ENCODE results near the gene CCL7. TPM values are rescaled to one million over a fixed set of nuclear protein-coding genes. Genes with fewer than 3 reads are reported as not detected.

CCL7 gene
- total RNA-seq, 1 donor from 2014 or later, result not detected

DNA sequence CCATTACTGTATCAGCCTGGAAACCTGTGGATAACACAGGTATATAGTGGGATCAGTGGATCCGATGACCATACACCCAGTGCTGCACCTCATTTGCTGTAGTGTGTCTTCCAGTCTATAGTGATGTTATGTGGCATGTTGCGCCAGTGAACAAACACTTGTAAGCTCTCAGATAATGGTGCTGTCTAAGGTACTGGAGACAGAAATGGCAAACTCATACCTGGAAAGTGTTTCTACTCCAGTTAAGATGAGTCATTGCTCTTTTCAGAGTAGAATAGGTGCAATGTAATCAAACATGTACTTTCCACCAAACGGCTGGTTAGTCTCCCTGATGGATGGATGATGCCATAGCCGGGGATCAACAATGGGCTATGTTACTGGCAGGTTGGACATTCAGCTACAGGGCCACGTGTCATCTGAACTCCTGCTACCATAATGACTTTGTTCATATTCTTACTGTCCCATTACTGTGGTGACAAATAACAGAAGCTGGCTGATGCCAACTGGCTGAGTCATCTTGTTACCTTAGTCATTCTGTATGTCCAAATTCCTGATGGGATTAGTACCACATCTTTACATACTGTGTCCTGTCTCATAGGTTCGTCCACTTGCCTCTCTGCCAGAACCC, 21.8 kb downstream of the CCL7 start:
- DNase-seq (ENCODE audit: low spot score), result no peak
- Mint-ChIP-seq H3K9me3 (ENCODE audit: unreplicated experiment) (no peaks in the 10 kb centered on the region), H3K4me3 (ENCODE audit: unreplicated experiment) (no peak overlapping the region), H3K4me1 (ENCODE audit: unreplicated experiment) (no peaks in the 10 kb centered on the region), H3K27me3 (ENCODE audit: unreplicated experiment) (peaks cover 3% of the 10 kb centered on the region), H3K27ac (ENCODE audit: unreplicated experiment) (no peak overlapping the region), H3K36me3 (ENCODE audit: low read depth, unreplicated experiment) (no peaks in the 10 kb centered on the region)
- TF ChIP-seq, protein P1, sequence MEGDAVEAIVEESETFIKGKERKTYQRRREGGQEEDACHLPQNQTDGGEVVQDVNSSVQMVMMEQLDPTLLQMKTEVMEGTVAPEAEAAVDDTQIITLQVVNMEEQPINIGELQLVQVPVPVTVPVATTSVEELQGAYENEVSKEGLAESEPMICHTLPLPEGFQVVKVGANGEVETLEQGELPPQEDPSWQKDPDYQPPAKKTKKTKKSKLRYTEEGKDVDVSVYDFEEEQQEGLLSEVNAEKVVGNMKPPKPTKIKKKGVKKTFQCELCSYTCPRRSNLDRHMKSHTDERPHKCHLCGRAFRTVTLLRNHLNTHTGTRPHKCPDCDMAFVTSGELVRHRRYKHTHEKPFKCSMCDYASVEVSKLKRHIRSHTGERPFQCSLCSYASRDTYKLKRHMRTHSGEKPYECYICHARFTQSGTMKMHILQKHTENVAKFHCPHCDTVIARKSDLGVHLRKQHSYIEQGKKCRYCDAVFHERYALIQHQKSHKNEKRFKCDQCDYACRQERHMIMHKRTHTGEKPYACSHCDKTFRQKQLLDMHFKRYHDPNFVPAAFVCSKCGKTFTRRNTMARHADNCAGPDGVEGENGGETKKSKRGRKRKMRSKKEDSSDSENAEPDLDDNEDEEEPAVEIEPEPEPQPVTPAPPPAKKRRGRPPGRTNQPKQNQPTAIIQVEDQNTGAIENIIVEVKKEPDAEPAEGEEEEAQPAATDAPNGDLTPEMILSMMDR (IDR thresholded peaks at IDR 0.05; ENCODE audit: unreplicated experiment), result no peak

GRCh38 chr17:34299027-34299426, 29.0 kb downstream of the CCL7 start:
- H3K4me3 Mint-ChIP-seq (ENCODE audit: unreplicated experiment), result no peak overlapping the region
- peaks cover 22% of the 10 kb centered on the region for H3K4me1 Mint-ChIP-seq (ENCODE audit: unreplicated experiment)
- no peak overlapping the region for H3K27ac Mint-ChIP-seq (ENCODE audit: unreplicated experiment)
- no peaks in the 10 kb centered on the region for H3K9me3 Mint-ChIP-seq (ENCODE audit: unreplicated experiment)
- TF ChIP-seq, protein P1 (IDR thresholded peaks at IDR 0.05; ENCODE audit: unreplicated experiment), result no peak
- H3K36me3 Mint-ChIP-seq (ENCODE audit: low read depth, unreplicated experiment), result no peaks in the 10 kb centered on the region
- no peaks in the 10 kb centered on the region for H3K27me3 Mint-ChIP-seq (ENCODE audit: unreplicated experiment)
- no peak for DNase-seq (ENCODE audit: low spot score)

- no peak for DNase-seq (ENCODE audit: low spot score)
- Mint-ChIP-seq H3K27ac (ENCODE audit: unreplicated experiment) (peak overlapping the region; percentile 17), H3K4me1 (ENCODE audit: unreplicated experiment) (peaks cover 22% of the 10 kb centered on the region), H3K36me3 (ENCODE audit: low read depth, unreplicated experiment) (no peaks in the 10 kb centered on the region), H3K4me3 (ENCODE audit: unreplicated experiment) (no peak overlapping the region), H3K9me3 (ENCODE audit: unreplicated experiment) (no peaks in the 10 kb centered on the region), H3K27me3 (ENCODE audit: unreplicated experiment) (no peaks in the 10 kb centered on the region)
- TF ChIP-seq, protein P1 (IDR thresholded peaks at IDR 0.05; ENCODE audit: unreplicated experiment), result no peak
These were observed 30.0 kb downstream of the CCL7 start for GRCh38 chr17:34299956-34300577.

- TF ChIP-seq, protein P1 (IDR thresholded peaks at IDR 0.05; ENCODE audit: unreplicated experiment), result no peak
- H3K4me3 Mint-ChIP-seq (ENCODE audit: unreplicated experiment), result no peak overlapping the region
- H3K27ac Mint-ChIP-seq (ENCODE audit: unreplicated experiment), result peak overlapping the region; percentile 17
- H3K9me3 Mint-ChIP-seq (ENCODE audit: unreplicated experiment), result no peaks in the 10 kb centered on the region
- H3K27me3 Mint-ChIP-seq (ENCODE audit: unreplicated experiment), result no peaks in the 10 kb centered on the region
- peaks cover 22% of the 10 kb centered on the region for H3K4me1 Mint-ChIP-seq (ENCODE audit: unreplicated experiment)
- DNase-seq (ENCODE audit: low spot score), result no peak
- H3K36me3 Mint-ChIP-seq (ENCODE audit: low read depth, unreplicated experiment), result no peaks in the 10 kb centered on the region
These were observed 30.8 kb downstream of the CCL7 start for GRCh38 chr17:34300652-34301370.

GRCh38 chr17:34301986-34302385, 32.0 kb downstream of the CCL7 start:
- no peak for DNase-seq (ENCODE audit: low spot score)
- TF ChIP-seq, protein P1 (IDR thresholded peaks at IDR 0.05; ENCODE audit: unreplicated experiment), result no peak
- Mint-ChIP-seq H3K27ac (ENCODE audit: unreplicated experiment) (no peak overlapping the region), H3K9me3 (ENCODE audit: unreplicated experiment) (no peaks in the 10 kb centered on the region), H3K4me3 (ENCODE audit: unreplicated experiment) (no peak overlapping the region), H3K36me3 (ENCODE audit: low read depth, unreplicated experiment) (no peaks in the 10 kb centered on the region), H3K27me3 (ENCODE audit: unreplicated experiment) (no peaks in the 10 kb centered on the region), H3K4me1 (ENCODE audit: unreplicated experiment) (peaks cover 22% of the 10 kb centered on the region)

Measured in endothelial cell (in vitro differentiated cells).